AG09309 (cell line): Measurements from ENCODE around the gene SLC35F2.

ENCODE experiments used
- DNase-seq: peaks from one replicate; pipeline ENCODE4 v3.0.0-alpha.2; 2010; ENCODE audit warnings: low read depth
- H3K4me3 ChIP-seq: 2 replicates; pipeline ENCODE4 v1.5.1; 2011; ENCODE audit warnings: mild to moderate bottlenecking, low read depth, low read length, moderate library complexity; ENCODE audit not compliant: control insufficient read depth
- CTCF ChIP-seq: IDR thresholded peaks from 2 replicates; pipeline ENCODE4 v1.5.1; 2011; ENCODE audit warnings: mild to moderate bottlenecking, low read depth, low read length, inconsistent platforms; ENCODE audit not compliant: insufficient read depth, control insufficient read depth; ENCODE audit errors: missing control alignments

Gene SLC35F2

GRCh38 chr11:107799218-107799859 lies 59.2 kb downstream of the SLC35F2 start:
- DNase-seq = peak; percentile 13
- H3K4me3 ChIP-seq = no peak overlapping the region
- TF ChIP-seq CTCF = peak; percentile 90

DNA sequence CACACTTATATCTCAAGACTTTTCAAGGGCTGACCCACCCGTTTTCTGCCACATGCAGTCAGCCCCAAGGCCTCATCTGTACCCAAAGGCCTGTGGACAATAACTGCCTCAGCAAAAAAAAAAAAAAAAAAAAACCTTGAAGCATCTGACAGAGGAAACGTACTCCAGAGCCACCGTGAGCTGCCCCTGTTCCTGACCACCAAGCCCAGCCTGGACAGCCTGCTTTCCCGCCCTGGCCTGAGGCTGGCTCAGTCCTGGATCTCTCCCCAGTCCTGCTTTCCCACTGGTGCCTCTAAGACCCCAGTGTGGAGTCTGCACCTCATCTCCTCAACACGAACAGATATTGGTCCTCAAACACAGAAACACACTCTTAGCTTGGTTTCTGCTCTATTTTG lies 66.5 kb downstream of the SLC35F2 start:
- H3K4me3 ChIP-seq = no peak overlapping the region
- DNase-seq = no peak
- no peak for TF ChIP-seq CTCF

DNA sequence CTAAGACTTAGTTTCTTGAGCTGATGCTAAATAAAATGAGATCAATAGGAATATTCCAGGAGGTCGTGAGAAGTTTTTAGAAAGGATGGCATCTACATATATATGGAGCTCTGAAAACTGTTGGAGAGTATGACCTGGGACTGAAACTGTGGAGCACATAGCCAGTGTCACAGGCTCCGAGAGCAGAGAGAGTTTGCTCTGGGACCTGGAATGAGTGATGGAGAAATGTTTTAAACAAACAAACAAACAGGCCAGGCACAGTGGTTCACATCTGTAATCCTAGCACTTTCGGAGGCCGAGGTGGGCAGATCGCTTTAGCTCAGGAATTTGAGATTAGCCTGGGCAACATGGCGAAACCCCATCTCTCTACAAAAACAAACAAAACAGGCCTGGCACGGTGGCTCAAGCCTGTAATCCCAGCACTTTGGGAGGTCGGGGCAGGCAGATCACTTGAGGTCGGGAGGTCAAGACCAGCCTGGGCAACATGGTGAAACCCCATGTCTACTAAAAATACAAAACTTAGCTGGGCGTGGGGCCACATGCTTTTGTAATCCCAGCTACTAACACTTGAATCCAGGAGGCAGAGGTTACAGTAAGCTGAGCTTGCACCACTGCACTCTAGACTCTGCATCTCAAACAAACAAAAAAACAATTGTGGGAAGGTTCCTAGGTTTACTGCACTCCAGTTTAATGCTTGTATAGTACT lies 67.1 kb downstream of the SLC35F2 start:
- no peak overlapping the region for H3K4me3 ChIP-seq
- no peak for TF ChIP-seq CTCF
- DNase-seq = no peak

GRCh38 chr11:107789767-107790166 lies 68.8 kb downstream of the SLC35F2 start:
- no peak for TF ChIP-seq CTCF
- H3K4me3 ChIP-seq = no peak overlapping the region
- no peak for DNase-seq

DNA sequence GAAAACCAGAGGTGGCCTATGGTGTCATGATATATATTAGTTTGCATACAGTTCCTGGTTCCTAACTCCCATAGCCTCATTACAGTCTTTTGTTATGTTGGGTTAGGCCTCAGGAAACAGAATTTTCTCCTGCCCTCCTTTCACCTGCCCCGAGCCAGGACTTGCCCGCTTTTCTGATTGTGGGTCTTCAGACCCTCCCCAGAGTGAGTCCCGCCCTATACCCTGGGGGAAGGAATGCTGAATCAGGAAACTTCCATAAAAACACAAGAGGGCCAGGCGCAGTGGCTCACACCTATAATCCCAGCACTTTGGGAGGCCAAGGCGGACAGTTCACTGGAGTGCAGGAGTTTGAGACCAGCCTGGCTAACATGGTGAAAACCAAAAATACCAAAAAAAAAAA lies 70.9 kb downstream of the SLC35F2 start:
- H3K4me3 ChIP-seq = no peak overlapping the region
- no peak for DNase-seq
- TF ChIP-seq CTCF = no peak

GRCh38 chr11:107785401-107785800 lies 73.2 kb downstream of the SLC35F2 start:
- TF ChIP-seq CTCF = no peak
- no peak for DNase-seq

More at GRCh38 chr11:107785401-107785800, 73.2 kb downstream of the SLC35F2 start:
- no peak overlapping the region for H3K4me3 ChIP-seq
